HG03469 (cell line): ENCODE measurements around the gene TNS3.

ENCODE experiments used
- ATAC-seq: cut with Tn5 transposase; IDR thresholded peaks from one replicate; pipeline ENCODE4 v1.9.1; 2021; ENCODE audit warnings: mild to moderate bottlenecking, moderate library complexity, moderate number of reproducible peaks; ENCODE audit not compliant: unreplicated experiment

The TNS3 gene

DNA sequence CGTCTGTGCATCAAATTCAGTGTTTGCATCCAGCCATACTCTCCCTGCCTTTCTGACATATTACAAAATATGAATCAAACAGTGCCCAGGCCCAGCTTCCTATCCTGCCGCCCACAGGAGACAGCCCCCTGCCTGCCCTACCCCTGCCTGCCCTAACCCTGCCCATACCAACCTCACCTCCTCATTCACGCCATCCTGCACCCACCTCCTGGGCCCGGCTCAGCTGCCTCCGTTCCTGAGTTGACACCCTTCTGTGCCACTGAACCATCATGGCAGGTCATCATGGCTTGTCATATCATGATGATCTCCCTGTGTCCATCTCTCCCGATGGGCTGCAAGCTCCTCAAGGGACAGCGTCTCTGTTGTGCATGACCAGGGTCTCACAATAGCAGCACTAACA lies 72.3 kb downstream of the TNS3 start:
- no peak for ATAC-seq

DNA sequence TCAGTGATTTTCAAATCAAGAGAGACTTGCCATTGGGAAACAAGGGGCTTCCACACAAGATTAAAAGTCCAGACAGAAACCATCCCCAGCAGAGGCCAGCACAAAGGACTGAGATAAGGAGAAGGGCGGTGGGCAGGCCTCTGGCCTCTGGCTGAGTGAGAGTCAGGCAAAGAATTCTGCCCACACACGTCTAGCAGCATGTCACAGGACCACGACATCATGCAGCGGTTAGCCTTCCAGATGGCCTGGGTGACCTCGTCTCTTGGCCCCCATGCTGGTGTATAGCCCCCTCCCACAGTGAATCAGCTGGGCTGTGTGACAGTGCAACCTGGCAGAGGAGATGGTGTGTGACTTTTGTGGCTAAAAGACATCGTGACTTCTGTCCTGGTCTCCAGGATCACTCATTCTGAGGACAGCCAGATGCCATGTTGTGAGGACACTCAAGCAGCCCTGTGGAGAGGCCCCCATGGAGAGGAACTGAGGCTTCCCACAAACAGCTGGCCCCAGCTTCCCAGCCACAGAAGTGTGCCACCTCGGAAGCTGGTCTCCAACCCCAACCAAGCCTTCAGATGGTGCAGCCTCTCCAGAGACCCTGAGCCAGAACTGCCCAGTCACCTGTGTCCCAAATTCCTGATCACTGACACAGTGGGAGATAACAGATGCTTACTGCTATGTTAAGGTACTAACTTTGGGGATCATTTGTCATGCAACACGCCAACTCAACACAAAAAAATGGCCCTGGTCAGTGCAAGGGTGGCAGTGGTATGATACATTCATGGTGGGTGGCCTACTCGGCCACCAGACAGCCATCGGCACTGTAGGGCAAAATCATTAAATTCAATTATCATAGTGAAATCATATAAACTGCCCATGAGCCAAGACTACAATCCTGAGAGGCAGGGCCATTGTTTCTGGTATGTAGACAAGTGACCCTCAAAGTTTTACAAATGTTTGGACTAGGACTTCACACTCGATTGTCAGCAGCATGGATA lies 73.2 kb downstream of the TNS3 start:
- ATAC-seq: no peak

DNA sequence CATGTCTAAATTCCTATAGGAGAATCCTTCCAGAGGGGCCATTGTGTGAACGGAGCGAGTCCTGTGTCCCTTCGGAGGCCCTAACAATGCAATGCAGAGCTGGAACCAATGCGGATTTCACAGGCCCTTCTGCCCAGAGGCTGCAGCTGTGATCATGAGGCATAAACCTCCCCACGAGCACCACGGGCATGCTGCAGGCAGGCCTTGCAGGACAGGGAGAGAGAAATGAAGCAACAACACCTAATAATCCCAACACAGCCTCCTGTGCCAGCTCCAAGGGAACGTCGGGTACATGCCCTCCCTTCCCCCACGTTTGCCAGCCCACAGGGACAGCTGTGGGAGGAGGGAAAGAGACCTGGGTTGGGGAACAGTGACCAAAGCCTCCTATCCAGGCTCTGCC lies 74.4 kb downstream of the TNS3 start:
- no peak for ATAC-seq

DNA sequence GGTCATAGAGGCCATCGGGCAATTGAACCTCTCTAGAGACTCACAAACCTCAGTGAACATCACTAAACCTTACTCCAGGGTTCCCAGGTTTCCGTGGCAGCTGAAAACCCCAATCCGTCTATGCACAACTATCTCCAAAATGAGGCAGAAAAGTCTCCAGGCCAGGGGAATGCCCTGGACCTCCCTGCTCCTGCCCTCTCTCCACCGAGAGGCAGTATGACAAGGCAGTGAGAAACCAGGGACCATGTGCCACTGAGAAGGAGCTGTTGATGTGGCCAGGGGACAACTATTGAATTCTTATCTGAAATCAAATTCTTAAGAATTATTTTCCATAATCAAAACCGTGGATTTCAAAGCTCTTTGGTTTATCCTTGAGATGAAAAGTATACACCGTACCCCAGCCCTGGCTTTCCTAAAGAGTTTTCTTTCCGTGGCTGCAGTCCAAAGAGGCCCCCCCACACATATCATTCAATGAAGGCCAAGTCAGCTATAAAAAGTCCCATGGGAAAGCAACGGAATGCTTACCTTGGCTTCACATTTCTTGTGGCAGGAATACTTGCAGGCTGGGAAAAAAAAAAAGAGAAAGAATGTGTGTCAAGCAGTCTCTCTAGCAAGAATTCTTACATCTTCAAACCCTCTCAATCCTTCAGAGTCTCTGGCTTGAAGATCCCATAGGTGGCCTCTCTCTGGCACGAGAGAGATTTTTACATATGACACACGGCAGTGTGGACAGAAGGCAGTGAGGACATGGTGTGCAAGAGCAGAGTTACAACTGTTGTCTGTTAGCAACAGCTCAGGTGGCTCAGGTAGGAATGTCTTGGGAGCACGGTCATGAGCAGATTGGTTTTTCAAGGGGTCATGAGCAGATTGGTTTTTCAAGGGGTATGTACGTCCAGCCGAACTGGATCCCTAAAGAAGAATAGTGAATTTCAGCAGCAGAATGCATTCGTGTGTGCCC lies 75.2 kb downstream of the TNS3 start:
- no peak for ATAC-seq

DNA sequence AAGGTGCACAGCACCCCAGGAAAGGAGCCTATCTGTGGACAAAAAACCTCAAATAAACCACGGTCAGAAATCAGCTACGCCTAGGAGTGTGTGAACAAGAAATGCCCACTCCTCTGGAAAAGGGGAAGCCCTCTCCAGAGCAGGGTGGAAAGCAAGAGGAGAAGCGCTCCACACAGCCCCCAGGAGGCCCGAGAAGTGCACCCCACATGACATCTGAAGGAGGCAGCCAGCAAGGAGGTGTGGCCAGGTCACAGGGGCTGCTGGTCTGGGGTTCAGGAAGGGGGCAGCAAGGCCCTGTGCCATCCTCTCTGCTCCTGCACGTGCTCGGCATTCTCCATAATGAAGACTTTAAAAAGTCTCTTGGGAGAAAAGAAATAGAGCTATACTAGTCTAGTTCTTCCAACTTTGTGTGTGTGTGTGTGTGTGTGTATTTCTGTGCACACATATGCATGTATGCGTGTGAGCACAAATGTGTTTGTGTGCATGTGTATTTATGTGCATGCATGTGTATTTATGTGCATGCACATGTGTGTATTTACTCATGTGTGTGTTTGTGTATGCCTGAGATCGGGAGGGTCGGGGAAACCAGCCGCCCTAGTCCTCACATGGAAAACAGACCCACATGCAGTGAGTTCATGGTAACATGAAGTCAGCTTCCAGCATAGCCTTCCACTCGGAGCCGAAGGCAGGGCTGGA lies 76.5 kb downstream of the TNS3 start:
- ATAC-seq: no peak

DNA sequence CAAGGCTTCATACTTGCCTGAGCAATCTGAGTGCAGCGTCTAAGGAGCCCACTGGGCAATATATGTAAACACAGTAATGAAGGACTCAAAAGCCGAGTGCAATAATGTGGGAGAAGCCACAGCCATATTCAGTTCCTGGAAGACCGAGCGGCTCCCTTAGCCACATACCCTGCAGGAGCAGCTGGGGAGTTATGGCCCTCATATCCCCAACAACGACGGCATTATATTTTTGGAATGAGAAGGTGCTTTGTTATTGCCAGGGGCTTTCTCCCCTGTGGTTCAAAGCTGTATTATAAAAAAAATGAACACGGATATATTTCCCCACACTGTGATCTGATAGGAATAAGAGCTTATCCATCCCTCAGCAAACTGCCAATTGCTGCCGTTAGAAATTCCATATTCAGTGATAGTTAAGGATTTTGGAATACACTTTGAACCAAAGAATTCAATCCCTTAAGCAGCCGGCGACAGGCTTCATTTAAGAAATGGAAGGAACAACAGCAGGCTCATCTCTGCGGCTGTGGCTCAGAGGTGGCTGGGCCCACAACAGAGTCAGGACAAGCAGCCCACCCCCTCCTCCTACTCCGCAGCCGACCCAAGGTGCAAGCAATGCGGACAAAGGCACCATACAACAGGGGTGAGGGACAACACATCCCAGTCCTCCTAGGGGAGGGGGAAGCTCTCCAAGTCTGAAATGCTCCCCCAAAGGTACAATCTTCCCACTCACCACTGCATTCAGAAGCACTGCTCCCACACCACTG lies 77.2 kb downstream of the TNS3 start:
- no peak for ATAC-seq

DNA sequence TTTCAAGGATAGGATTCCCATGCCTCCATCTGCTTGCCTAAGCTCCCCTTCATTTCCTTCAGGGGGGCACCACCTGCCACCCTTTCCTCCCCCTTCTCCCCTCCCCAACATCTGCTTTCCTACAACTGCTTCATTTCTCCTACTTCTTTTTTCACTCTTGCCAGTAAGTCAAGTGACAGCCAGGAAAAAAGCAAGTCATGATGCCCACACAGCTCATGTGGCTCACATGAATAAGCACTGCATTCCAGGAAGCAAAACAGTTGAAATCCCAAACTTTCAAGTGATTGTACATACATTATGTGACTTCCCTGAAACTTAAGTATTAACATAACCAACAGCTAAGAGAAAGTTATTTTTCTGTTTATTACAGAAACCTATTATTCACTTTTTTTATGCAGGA lies 78.6 kb downstream of the TNS3 start:
- no peak for ATAC-seq

DNA sequence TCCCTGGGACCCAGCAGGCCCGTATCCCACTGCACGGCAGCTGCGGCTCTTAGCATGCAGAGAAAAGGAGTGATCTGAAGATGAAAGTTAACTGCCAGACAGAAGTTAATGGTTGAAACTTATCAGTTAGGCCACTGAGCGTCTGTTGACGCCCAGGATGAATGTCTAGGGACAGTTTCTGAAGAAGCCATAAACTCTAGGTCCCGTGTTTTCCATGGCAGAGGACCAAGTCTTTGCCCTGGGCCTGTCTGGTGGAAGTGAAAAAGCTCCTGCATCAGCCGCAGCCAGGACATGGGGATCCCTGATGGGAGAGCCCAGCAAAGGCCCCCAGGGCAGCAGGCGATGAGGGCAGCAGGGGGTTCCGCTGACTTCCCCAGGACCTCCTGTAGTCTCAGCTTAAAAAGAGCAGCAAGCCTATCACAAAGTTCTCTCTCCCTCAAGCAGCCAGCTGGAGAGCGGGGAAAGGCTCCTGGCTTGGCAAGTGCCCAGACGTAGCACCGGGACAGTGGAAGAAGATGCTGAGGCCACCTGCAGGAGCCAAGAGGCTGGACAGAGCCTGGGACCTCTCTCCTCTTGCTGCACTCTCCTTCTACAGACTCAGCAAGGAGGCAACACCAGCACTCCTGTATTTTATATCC lies 79.6 kb downstream of the TNS3 start:
- ATAC-seq: no peak

DNA sequence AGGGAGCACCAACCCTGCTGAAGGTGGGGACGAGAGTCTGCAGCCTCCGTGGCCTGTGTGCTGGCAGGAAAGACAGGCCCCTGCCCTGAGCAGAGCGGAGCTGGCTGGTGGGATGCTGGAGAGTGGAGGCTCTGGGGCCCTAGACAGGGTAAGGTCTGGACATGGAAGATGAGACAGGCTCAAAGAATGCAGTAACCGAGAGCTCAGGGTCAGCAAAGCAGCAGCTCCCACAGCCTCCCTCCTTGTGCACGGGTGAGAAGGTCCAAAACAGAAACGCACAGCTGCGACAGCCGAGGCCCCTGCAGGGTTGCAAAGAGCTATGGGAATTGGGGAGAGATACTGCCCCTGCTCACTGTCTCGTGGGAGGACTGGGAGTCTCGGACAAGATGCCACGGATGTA lies 80.5 kb downstream of the TNS3 start:
- no peak for ATAC-seq

DNA sequence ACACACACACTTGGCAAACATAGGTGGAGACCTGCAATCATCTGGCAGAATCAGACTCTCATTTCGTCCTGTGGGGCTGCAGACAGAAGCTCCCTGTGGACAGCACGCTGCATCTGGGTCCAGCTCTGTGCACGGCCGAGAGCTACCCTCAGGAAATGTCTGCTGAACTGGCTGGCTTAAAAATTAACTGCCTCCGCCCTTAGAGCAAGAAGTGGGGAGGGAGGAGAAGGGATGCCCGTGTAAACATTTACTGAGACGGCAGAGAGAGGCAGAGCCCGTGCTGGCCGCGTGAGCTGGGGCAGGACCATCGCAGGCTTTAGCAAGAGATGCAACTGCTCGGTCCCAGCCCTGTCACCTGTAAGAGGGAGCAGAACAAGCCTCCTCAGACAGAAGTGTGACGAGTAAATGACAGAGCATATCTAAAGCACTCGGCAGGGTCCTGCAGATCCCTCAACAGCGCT lies 81.8 kb downstream of the TNS3 start:
- ATAC-seq: no peak

DNA sequence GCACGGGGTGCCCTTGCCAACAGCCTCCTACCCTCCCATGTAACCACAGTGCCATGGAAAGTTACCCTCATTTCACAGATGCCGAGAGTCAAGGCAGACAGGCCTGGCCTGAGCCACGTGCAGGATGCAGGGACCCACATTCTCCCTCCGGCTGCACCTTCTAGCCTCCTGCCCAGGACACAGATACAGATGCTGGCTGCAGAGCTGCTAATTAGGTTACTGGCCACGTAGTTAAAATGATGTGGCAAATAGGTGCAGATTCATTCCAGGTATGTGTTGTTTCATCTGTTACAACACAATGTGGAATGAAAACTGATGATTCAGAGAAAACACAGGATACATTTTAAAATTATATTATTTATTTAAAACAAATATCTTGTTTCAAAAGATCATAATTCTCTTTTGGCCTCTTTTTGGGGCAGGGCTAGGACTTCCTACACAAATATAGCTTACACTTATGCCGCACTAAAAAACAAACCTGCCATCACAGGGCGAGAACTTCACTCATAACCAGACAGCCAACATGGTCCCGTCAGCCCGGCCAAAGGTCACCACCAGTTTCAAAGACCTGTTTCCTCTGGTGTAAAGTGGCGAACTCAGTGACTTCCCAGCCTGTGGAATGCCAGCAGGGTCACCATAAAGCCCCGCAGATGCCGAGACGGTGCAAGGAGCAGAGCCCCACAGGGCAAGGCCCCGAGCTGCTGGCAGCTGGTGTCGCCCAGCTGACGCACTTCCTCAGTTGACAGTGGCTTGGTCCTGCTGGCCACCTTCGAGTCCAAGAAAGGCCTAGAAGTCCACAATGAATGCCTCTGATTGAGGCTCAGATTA lies 83.5 kb downstream of the TNS3 start:
- ATAC-seq: no peak

DNA sequence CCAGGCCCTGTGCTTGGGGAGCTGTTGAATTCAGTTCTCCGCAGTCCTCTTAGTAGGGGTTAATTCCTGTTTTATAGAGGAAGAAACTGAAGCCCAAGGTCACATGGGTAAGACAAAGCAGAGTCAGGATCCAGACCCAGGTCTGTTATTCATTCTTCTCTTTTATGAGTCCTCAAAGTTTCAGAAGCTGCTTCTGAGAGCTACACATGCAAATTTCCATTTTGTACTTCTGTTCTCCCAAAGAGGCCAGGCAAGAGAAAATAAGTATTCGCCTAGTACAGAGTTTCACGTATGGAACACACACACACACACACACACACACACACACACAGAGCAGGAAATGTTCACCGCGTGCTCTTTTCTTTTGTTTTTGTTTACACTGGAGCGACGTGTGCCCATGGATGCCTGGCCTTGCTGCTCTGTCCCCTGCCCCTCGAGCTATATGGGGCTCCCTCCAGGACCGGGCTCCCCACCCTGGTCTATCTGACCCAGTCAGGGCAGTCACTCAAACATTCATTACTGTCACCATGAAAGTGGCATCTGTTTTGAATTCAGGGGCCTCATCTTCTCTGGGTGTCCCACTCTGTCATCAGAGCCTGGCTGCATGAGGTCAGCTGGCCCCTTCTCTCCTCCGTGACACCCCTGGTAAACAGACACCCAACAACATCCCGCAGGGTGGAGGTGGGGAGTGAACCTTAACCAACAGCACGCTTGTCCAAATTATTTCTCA lies 84.4 kb downstream of the TNS3 start:
- peak; percentile 89 for ATAC-seq

DNA sequence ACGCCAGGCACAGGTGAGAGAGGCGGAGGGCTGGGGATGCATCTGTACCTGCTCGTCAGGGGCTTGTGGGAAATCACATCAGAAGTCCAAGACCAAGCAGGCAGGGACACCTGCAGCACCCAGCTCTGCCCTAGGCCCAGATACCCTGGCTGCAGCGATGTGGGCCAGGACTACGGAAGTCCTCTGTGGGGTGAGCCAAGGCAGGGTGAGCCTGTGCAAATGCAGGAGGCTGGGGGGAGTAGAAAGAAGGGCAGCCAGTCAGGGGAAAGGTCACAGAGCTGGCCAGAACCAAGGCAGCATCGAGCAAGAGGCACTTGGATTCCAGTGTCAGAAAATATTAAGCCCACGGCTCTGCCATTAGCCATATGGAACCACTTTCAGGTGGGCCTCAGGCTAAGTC lies 85.2 kb downstream of the TNS3 start:
- ATAC-seq: no peak

DNA sequence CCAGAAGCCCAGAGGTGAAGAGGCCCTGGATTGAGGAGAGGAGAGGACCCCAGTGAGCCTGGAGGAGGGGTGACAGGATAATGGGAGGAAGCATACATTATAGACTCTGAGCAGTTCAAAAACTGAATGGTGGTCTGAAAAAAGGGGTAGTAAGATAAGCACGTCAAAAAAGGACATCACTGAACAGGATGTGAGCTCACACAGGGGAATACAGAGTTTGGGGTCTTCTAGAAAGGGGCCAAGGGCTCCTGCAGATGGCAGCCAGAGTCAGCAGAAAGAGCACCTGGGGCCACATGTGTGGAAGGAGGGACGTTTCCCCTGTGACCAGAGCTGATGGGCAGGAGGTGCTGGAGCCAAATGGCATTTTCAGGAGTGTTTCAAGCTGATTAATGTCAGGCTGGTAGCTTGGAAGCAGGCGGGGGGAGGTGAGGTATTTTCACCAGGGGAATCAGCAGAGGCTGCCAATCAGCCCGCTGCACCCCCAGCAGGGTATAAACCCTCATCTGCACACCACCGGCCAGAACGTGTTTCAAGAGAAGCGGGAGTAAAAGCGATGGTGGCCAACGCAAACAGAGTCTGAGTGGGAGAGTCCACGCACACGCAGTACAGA lies 85.8 kb downstream of the TNS3 start:
- no peak for ATAC-seq

DNA sequence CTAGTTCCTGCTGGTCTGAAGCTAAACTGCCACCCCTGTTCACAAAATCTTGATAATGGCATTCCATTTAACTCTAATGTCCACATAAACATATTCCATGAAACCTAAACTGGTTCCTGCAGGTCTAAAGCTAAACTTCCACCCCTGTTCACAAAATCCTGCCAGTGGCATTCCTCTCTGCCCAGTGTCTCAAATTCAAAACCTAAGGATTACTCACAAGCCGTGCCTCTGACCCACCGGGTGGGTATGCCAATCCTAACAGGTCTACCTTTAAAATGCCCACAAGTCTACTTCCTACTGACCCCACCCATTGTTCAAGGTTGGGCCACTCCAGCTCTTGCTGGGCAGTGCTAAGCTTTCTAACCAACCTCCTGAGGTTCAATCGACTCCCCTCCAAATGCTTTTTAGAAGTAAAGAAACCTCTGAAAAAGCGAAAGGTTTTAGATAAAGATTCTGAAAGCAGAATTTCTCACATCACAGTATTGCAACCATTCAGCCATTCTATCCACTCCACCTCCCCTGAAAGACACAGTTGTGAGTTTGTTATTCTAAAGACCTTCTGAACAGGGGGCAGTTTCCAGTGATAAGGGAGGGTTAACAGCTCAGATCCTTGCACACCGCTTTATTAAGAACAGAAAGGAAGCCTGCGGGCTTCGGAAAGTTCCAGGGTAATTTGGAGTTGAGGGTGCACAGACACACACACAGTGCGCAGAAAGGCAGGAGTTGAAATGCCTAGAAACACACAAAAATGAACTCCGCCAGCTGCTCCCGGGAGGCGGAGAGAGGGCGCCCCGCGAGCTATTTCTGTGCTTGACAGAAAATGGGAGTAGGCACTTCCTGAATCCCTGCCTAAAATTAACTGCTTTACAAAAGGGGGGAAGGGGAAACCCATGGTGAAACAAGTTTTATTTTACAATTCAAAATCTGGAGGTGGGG lies 87.7 kb downstream of the TNS3 start:
- ATAC-seq: no peak

DNA sequence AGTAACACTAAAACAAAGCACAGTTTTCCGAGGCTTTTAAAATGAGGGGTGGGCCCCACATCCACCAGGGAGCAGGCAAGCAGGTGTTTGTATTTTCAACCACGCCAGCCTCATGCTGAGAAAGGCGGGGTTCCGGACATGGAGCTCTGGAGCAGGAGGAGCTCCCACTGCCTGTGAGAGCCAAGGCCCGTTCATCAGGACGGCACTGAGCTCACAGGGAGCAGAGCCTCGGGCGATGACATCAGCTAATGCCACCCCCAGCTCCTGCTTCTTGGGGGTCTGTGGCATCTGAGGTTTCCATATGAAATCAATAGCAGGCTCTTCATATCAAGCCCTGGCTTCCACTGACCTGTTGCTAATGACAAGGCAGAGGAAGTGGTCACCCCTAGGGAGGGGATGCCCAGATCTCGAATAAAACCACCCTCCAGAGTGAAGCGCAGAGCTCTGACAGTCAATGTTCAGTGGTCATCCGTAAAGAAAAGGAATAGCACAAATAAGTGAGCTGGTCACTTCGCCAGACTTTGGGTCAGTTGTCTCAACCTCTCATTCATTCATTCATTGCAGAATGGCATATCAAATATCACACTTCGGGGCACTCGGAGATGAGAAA lies 89.1 kb downstream of the TNS3 start:
- ATAC-seq: no peak
